Esophagus squamous epithelium (tissue), 4 donors: ENCODE results near the gene ZMYND8.

Experiments
- CTCF ChIP-seq, 6 experiments: fragments of 450-650 bp in 4 of 6; fragments of 200-600 bp in 2 of 6; sonication (generic) in 2 of 6; IDR thresholded peaks; one replicate each; pipeline ENCODE4 v1.5.1; 2016 to 2019; ENCODE audit warnings: antibody characterized with exemption in 6 of 6, mild to moderate bottlenecking in 4 of 6, moderate library complexity in 4 of 6
- POLR2A ChIP-seq, 4 donors: fragments of 450-650 bp; IDR thresholded peaks; one replicate each; pipeline ENCODE4 v1.6.1; 2017; ENCODE audit warnings: antibody characterized with exemption in 4 of 4, mild to moderate bottlenecking in 4 of 4, moderate library complexity in 3 of 4

- TF ChIP-seq CTCF (IDR thresholded peaks at IDR 0.05) (no peak), POLR2A (IDR thresholded peaks at IDR 0.05) (no peak)
Measured at GRCh38 chr20:47206962-47207641, 149.4 kb downstream of the ZMYND8 start.
